H7 (cell line): ENCODE data around the gene CDA. TPM values are rescaled to one million over a fixed set of nuclear protein-coding genes. Genes with fewer than 3 reads are reported as not detected.
"Not testable (repeated sequence)": the region's sequence is repeated elsewhere in the genome, so short reads cannot be mapped to it uniquely, and the experiment has no call there.

Experiments
- DNase-seq: peaks from one replicate; pipeline ENCODE4 v3.0.0; 2012
- H3K27me3 ChIP-seq: 2 replicates; pipeline ENCODE4 v1.6.0; 2011; ENCODE audit warnings: mild to moderate bottlenecking, low read length; ENCODE audit not compliant: control insufficient read depth, insufficient read depth
- H3K36me3 ChIP-seq: replicated peaks from 2 replicates; pipeline ENCODE4 v1.5.1; 2011; ENCODE audit warnings: low read length; ENCODE audit not compliant: control insufficient read depth, insufficient read depth
- H3K4me3 ChIP-seq: 2 replicates; pipeline ENCODE4 v1.5.1; 2011; ENCODE audit warnings: low read depth, mild to moderate bottlenecking, control low read depth, low read length, moderate library complexity; ENCODE audit not compliant: insufficient read depth
- total RNA-seq: library from RNA; depleted of rRNA; stranded (reverse); fragments of >200 nt; shearing (Covaris generic); gene quantifications from 2 replicates; pipeline ENCODE4 v1.2.3, GENCODE V29; 2014

The CDA gene
- total RNA-seq, 1 experiment from 2014 or later = 37.1 TPM

- Histone ChIP-seq H3K4me3 (no peak overlapping the region), H3K36me3 (no peaks in the 10 kb centered on the region), H3K27me3 (no peaks in the 10 kb centered on the region)
- DNase-seq = no peak
These were observed 11.3 kb downstream of the CDA start for GRCh38 chr1:20600156-20600555.

DNA sequence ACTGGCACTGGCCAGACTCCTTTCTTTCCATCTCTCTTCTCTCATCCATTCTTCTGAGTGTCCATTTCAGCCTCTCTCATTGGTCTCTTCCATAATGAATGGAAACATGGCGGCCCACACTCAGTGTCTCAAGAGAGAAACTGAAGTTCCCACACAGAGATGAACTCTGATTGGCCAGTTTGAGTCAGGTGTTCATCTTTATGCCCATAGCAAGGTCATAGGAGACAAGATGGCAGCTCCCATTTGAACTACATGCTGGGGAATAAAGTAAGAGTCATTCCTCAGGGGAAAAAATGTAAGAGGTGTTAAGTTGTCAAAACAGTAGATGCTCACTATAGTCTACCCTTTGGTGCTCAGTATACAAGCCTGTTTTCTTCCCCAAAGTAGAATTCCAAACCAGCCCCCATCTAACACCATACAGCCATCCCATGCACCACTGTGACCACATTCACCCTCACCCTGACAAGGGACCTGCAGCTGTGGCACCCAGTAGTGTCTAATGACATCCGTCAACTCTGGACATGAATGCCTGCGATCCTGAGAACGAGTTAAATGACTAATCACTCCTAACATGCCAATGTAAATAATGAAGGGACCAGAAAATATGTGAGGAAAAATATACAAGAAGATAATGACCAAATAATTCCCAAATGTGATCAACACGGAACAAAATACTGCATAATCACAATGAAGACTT lies 12.4 kb downstream of the CDA start:
- Histone ChIP-seq H3K27me3 (no peaks in the 10 kb centered on the region), H3K36me3 (no peaks in the 10 kb centered on the region), H3K4me3 (no peak overlapping the region)
- DNase-seq = no peak

DNA sequence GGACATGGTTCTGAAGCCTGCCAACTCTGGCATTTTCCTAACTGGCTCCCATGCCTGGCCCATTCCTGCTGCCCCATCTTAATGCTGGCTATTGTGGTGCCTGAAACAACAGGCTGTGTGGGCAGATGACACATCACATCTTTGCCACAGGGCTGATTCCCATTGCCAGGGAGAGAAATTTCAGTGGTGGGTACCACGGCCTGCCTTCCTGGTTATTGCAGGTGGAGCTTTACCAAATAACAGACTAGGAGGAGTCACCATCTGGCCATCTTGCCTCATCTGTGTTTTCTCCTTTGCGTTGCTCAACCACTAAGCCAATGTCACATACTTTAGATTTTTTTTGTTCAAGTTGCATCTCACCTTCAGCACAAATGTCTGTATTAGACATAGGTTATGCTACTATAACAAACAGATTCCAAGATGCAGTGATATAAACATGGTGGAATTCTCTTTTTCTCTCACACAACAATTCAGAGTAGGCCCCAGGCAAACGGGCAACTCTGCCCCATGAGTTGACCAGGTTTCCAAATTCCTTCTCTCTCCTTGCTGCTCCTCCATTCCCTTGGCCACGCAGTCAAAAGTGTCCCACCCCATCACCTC lies 14.1 kb downstream of the CDA start:
- Histone ChIP-seq H3K27me3 (no peaks in the 10 kb centered on the region), H3K36me3 (no peaks in the 10 kb centered on the region), H3K4me3 (no peak overlapping the region)
- DNase-seq = no peak

- Histone ChIP-seq H3K4me3 (no peak overlapping the region), H3K27me3 (no peaks in the 10 kb centered on the region), H3K36me3 (no peaks in the 10 kb centered on the region)
- DNase-seq = no peak
These were observed 14.9 kb downstream of the CDA start for GRCh38 chr1:20603504-20604464.

- no peaks in the 10 kb centered on the region for H3K36me3 ChIP-seq
- H3K4me3 ChIP-seq = no peak overlapping the region
- no peak for DNase-seq
- H3K27me3 ChIP-seq = no peaks in the 10 kb centered on the region
These were observed 15.8 kb downstream of the CDA start for GRCh38 chr1:20604678-20605077.

GRCh38 chr1:20606801-20607570 lies 18.1 kb downstream of the CDA start:
- not testable (repeated sequence) for H3K4me3 ChIP-seq, H3K36me3 ChIP-seq, DNase-seq, H3K27me3 ChIP-seq

GRCh38 chr1:20609541-20609940 lies 20.6 kb downstream of the CDA start:
- Histone ChIP-seq H3K36me3 (no peaks in the 10 kb centered on the region), H3K4me3 (no peak overlapping the region), H3K27me3 (no peaks in the 10 kb centered on the region)
- no peak for DNase-seq

- Histone ChIP-seq H3K4me3 (no peak overlapping the region), H3K27me3 (no peaks in the 10 kb centered on the region), H3K36me3 (no peaks in the 10 kb centered on the region)
- DNase-seq = no peak
These were observed 22.1 kb downstream of the CDA start for GRCh38 chr1:20610970-20611369.

DNA sequence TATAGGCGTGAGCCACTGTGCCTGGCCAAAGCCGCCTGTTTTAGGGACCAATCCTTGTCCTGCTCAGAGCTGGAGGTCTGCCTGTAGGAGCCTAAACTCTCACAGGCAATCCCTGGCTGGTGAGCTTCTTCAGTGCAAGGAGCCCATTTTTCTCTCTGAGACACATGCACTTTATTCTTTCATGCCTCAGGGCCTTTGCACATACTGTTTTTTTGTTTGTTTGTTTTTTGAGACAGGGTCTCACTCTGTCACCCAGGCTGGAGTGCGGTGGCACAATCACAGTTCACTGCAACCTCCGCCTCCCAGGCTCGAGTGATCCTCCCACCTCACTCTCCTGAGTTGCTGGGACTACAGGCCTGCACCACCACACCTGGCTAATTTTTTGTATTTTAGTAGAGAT lies 22.8 kb downstream of the CDA start:
- H3K27me3 ChIP-seq = no peaks in the 10 kb centered on the region
- no peak overlapping the region for H3K4me3 ChIP-seq
- no peaks in the 10 kb centered on the region for H3K36me3 ChIP-seq
- no peak for DNase-seq

- H3K36me3 ChIP-seq = no peaks in the 10 kb centered on the region
- H3K27me3 ChIP-seq = no peaks in the 10 kb centered on the region
- H3K4me3 ChIP-seq = no peak overlapping the region
- DNase-seq = no peak
These were observed 23.4 kb downstream of the CDA start for GRCh38 chr1:20612221-20612746.

GRCh38 chr1:20614131-20614579 lies 25.3 kb downstream of the CDA start:
- no peak overlapping the region for H3K4me3 ChIP-seq
- no peaks in the 10 kb centered on the region for H3K27me3 ChIP-seq
- no peaks in the 10 kb centered on the region for H3K36me3 ChIP-seq
- no peak for DNase-seq

DNA sequence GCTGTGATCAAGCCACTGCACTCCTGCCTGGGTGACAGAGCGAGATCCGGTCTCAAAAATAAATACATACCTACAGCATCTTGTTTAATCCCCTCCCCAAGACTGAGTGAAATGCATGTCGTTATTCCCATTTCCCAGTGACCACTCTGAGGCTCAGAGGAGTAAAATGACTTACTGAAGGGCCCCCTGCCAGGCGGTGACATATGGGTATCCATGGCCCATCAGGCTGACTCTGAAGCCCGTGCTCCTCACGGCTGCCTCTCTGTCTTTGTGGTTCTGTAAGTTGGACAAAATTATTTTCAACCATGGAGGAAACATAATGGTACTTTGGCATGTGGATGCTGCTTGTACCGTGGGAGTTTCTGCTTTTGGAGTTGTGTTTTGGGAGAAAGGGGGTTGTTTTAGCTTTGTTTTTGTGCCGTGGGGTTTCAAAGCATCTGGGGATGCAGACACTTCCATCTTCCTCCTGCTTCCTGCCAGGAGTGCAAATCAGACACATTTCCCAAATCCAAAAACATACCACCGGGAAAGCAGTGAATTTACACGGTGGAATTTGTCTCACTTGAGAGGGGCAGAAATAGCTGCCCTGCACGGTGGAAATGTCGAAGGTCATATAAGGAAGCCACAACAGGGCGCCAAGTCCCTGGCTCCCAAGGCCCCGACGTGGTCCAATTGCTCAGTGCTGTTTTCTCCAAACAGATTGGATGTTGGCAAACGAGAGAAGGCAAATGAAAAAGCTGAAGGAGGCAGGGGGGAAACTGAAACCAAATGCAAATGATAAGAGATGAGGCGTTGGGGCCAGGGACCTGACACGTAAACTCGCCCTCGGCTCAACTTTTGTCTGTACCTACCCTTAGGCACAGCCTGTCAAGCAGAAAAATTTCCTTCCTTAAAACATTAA lies 27.3 kb downstream of the CDA start:
- H3K27me3 ChIP-seq = no peaks in the 10 kb centered on the region
- H3K36me3 ChIP-seq = no peaks in the 10 kb centered on the region
- no peak overlapping the region for H3K4me3 ChIP-seq
- no peak for DNase-seq

- no peak overlapping the region for H3K4me3 ChIP-seq
- H3K27me3 ChIP-seq = no peaks in the 10 kb centered on the region
- no peaks in the 10 kb centered on the region for H3K36me3 ChIP-seq
- DNase-seq = no peak
These were observed 28.1 kb downstream of the CDA start for GRCh38 chr1:20616847-20617487.
